Lung (tissue), 12 donors: ENCODE results near the gene IP6K2. TPM values are rescaled to one million over a fixed set of nuclear protein-coding genes. Genes with fewer than 3 reads are reported as not detected.

Experiments
- ATAC-seq: fragments of 200-7000 bp; cut with Tn5 transposase; one replicate; pipeline ENCODE4 v1.9.1; 2020; ENCODE audit warnings: moderate number of reproducible peaks; ENCODE audit not compliant: insufficient read depth, low FRiP score
- DNase-seq, 3 donors: peaks; one replicate each; pipeline ENCODE4 v3.0.0-alpha.2; 2013 to 2017
- H3K27ac ChIP-seq, 2 donors: one replicate each; pipeline ENCODE4 v1.5.1; 2013; ENCODE audit warnings: mild to moderate bottlenecking in 2 of 2, moderate library complexity in 2 of 2, control low read depth in 1 of 2, inconsistent platforms in 1 of 2, low read depth in 1 of 2, low read length in 1 of 2
- H3K27me3 ChIP-seq, 3 donors: one replicate each; pipeline ENCODE4 v1.5.1; 2013; ENCODE audit warnings: low read length in 2 of 3; ENCODE audit not compliant: control insufficient read depth in 3 of 3, insufficient read depth in 3 of 3
- H3K36me3 ChIP-seq, 4 donors: one replicate each; pipeline ENCODE4 v1.5.1; 2013; ENCODE audit warnings: low read length in 4 of 4, mild to moderate bottlenecking in 1 of 4, moderate library complexity in 1 of 4; ENCODE audit not compliant: control insufficient read depth in 4 of 4, insufficient read depth in 4 of 4
- H3K4me1 ChIP-seq, 5 donors: one replicate each; pipeline ENCODE4 v1.5.1; 2013; ENCODE audit warnings: low read length in 5 of 5, mild to moderate bottlenecking in 2 of 5, moderate library complexity in 1 of 5; ENCODE audit not compliant: control insufficient read depth in 5 of 5, insufficient read depth in 5 of 5
- H3K4me3 ChIP-seq: one replicate; pipeline ENCODE4 v1.5.1; 2013; ENCODE audit warnings: mild to moderate bottlenecking, control low read depth, moderate library complexity
- H3K9ac ChIP-seq, 2 donors: one replicate each; pipeline ENCODE4 v1.5.1; 2013; ENCODE audit warnings: low read length in 2 of 2, control low read depth in 1 of 2; ENCODE audit not compliant: insufficient read depth in 1 of 2
- H3K9me3 ChIP-seq, 4 donors: one replicate each; pipeline ENCODE4 v1.5.1; 2013; ENCODE audit warnings: low read length in 3 of 4, mild to moderate bottlenecking in 1 of 4, moderate library complexity in 1 of 4; ENCODE audit not compliant: control insufficient read depth in 4 of 4, insufficient read depth in 3 of 4
- WGBS, 2 donors: extraction: QIAGEN DNeasy Blood & Tissue Kit; methylation state at CpG; one replicate each; pipeline ENCODE4 v1.1.7; 2013; 5-methylcytosine and 5-hydroxymethylcytosine counted together
- polyA plus RNA-seq, 2 donors: library from polyadenylated mRNA; stranded (reverse); fragments of 200-250 nt; gene quantifications; one replicate each; pipeline ENCODE4 v1.2.1, GENCODE V29; 2013
- total RNA-seq, 2 donors: library from RNA; depleted of rRNA in 1 of 2; stranded (reverse); fragments of >200 nt in 1 of 2; gene quantifications; one replicate each; pipeline ENCODE4 v1.2.1, GENCODE V29; 2014 to 2021
- TF ChIP-seq, protein P1 (sequence below): IDR thresholded peaks from 2 replicates; pipeline ENCODE4 v1.5.1; 2012; ENCODE audit warnings: mild to moderate bottlenecking; ENCODE audit errors: control extremely low read depth, extremely low read depth
- donor health status: control.
- donor health status: control.
- donor health status: Bipolar disorder and iron deficiency.
- donor health status: healthy.
- donor health status: DM: yes; HTN: yes; CAD: no.

Gene IP6K2
- total and polyA plus RNA-seq, 4 donors = 54.3 to 128 (median 61.4) TPM

DNA sequence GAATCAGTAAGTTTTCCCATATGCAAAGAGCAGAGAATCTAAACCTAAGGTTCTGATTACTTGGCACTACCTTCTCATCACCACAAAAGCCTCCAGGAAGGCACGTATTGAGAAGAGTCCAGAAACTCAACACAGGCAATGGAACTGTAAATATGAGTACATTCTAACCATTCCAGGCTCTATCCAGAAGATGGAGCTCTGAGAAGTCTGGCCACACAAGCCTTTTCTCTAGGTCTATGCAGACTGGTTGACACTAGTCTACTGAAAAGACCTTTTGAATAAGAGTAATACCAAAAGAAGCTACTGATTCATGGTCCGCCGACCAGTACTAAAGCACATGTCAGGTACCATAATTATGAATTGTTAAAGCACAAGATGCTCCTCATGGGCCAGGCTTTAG is 19.1 kb downstream of the IP6K2 start:
- ATAC-seq = no peak

GRCh38 chr3:48696601-48697000 is 20.4 kb downstream of the IP6K2 start:
- TF ChIP-seq, protein P1, sequence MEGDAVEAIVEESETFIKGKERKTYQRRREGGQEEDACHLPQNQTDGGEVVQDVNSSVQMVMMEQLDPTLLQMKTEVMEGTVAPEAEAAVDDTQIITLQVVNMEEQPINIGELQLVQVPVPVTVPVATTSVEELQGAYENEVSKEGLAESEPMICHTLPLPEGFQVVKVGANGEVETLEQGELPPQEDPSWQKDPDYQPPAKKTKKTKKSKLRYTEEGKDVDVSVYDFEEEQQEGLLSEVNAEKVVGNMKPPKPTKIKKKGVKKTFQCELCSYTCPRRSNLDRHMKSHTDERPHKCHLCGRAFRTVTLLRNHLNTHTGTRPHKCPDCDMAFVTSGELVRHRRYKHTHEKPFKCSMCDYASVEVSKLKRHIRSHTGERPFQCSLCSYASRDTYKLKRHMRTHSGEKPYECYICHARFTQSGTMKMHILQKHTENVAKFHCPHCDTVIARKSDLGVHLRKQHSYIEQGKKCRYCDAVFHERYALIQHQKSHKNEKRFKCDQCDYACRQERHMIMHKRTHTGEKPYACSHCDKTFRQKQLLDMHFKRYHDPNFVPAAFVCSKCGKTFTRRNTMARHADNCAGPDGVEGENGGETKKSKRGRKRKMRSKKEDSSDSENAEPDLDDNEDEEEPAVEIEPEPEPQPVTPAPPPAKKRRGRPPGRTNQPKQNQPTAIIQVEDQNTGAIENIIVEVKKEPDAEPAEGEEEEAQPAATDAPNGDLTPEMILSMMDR = no peak
- H3K27me3 ChIP-seq = no peaks in the 10 kb centered on the region
- H3K27ac ChIP-seq = no peak overlapping the region
- no peaks in the 10 kb centered on the region for H3K9me3 ChIP-seq
- H3K4me3 ChIP-seq = no peak overlapping the region
- H3K9ac ChIP-seq = no peak overlapping the region
- ATAC-seq (no peak), DNase-seq (no peak)
- peaks cover 14 to 45% (median 39%) of the 10 kb centered on the region in 4 donors for H3K36me3 ChIP-seq
- peaks cover 0 to 15% (median 11%) of the 10 kb centered on the region in 5 donors for H3K4me1 ChIP-seq

More for the DNA sequence above, 19.1 kb downstream of the IP6K2 start:
- H3K27me3 ChIP-seq = no peaks in the 10 kb centered on the region
- peaks cover 0 to 15% (median 9%) of the 10 kb centered on the region in 5 donors for H3K4me1 ChIP-seq
- H3K9ac ChIP-seq = no peak overlapping the region
- no peaks in the 10 kb centered on the region for H3K9me3 ChIP-seq
- TF ChIP-seq, protein P1 = no peak
- peaks cover 6 to 45% (median 34%) of the 10 kb centered on the region in 4 donors for H3K36me3 ChIP-seq
- H3K27ac ChIP-seq = no peak overlapping the region
- H3K4me3 ChIP-seq = no peak overlapping the region
- DNase-seq = no peak
- WGBS, 2 donors = 88 to 94% methylated on average over 3 of the region's 3 CpGs

GRCh38 chr3:48696156-48696555 is 20.9 kb downstream of the IP6K2 start:
- no peak for ATAC-seq
- H3K36me3 ChIP-seq = peaks cover 15 to 46% (median 40%) of the 10 kb centered on the region in 4 donors
- H3K27me3 ChIP-seq = no peaks in the 10 kb centered on the region
- H3K4me3 ChIP-seq = no peak overlapping the region
- TF ChIP-seq, protein P1 = no peak
- peaks cover 0 to 15% (median 11%) of the 10 kb centered on the region in 5 donors for H3K4me1 ChIP-seq
- no peaks in the 10 kb centered on the region for H3K9me3 ChIP-seq
- no peak for DNase-seq
- H3K27ac ChIP-seq = no peak overlapping the region
- H3K9ac ChIP-seq = no peak overlapping the region
- WGBS, 2 donors = 95 to 98% methylated on average over 5 of the region's 5 CpGs

DNA sequence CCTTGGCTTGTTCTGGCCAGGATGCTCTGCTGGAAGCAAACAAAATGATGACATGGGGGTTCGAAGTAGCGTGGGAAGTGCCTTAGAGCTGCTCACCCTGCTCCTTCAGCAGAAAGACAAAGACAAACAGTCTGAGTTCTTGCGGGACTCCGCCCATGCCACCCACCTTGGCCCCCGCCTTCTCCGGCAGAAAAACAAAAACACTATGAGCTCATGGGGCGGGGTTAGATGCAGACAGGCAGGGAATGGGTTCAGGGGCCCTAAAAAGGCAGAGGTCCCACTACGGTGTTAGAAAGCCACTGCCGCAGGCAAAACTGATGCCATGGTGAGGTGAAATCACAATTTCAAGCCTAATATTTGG is 21.6 kb downstream of the IP6K2 start:
- Histone ChIP-seq H3K27me3 (no peaks in the 10 kb centered on the region), H3K9me3 (no peaks in the 10 kb centered on the region), H3K27ac (peak overlapping the region; percentile 63 to 80), H3K9ac (no peak overlapping the region), H3K36me3 (peaks cover 19 to 51% (median 46%) of the 10 kb centered on the region in 4 donors), H3K4me1 (peaks cover 0 to 15% (median 11%) of the 10 kb centered on the region in 5 donors), H3K4me3 (peak overlapping the region; percentile 16)
- peak in 2 of 3 donors; percentile 30 to 38 for DNase-seq
- peak; percentile 38 for ATAC-seq
- TF ChIP-seq, protein P1 = no peak
- WGBS, 2 donors = 68 to 80% methylated on average over 9 of the region's 9 CpGs
